RWPE2 (cell line): ENCODE results near the gene SULT1A1.
"Not testable (repeated sequence)": the region's sequence is repeated elsewhere in the genome, so short reads cannot be mapped to it uniquely, and the experiment has no call there.

Experiments
- ATAC-seq: fragments of 200-7000 bp; cut with Tn5 transposase; 3 replicates; pipeline ENCODE4 v1.9.1; 2021; ENCODE audit warnings: low read depth
- DNase-seq: peaks from one replicate; pipeline ENCODE4 v3.0.0-alpha.2; 2020; ENCODE audit warnings: low spot score
- H3K27ac ChIP-seq: fragments of 450-650 bp; 2 replicates; pipeline ENCODE4 v1.5.1; 2017; ENCODE audit warnings: mild to moderate bottlenecking; ENCODE audit not compliant: poor library complexity, severe bottlenecking
- H3K27me3 ChIP-seq: fragments of 250-450 bp; sonication (Bioruptor Pico); 2 replicates; pipeline ENCODE4 v1.5.1; 2021; ENCODE audit warnings: mild to moderate bottlenecking, moderate library complexity; ENCODE audit not compliant: insufficient read depth, poor library complexity, severe bottlenecking
- H3K36me3 ChIP-seq: fragments of 250-450 bp; sonication (Bioruptor Pico); 2 replicates; pipeline ENCODE4 v1.5.1; 2020; ENCODE audit warnings: low read depth, mild to moderate bottlenecking, moderate library complexity
- H3K4me1 ChIP-seq: fragments of 250-450 bp; sonication (Bioruptor Pico); 2 replicates; pipeline ENCODE4 v1.5.1; 2021; ENCODE audit warnings: mild to moderate bottlenecking, moderate library complexity; ENCODE audit not compliant: insufficient read depth, poor library complexity, severe bottlenecking
- H3K4me3 ChIP-seq: fragments of 250-450 bp; sonication (Bioruptor Pico); 2 replicates; pipeline ENCODE4 v1.5.1; 2021; ENCODE audit warnings: mild to moderate bottlenecking, moderate library complexity; ENCODE audit not compliant: severe bottlenecking
- H3K9me3 ChIP-seq: fragments of 250-450 bp; sonication (Bioruptor Pico); 2 replicates; pipeline ENCODE4 v1.5.1; 2021; ENCODE audit warnings: mild to moderate bottlenecking, moderate library complexity; ENCODE audit not compliant: severe bottlenecking
- TF ChIP-seq, protein P1 (sequence below): fragments of 450-650 bp; IDR thresholded peaks from one replicate; pipeline ENCODE4 v1.5.1; 2017; ENCODE audit warnings: mild to moderate bottlenecking, moderate library complexity; ENCODE audit not compliant: poor library complexity, severe bottlenecking

SULT1A1 gene

DNA sequence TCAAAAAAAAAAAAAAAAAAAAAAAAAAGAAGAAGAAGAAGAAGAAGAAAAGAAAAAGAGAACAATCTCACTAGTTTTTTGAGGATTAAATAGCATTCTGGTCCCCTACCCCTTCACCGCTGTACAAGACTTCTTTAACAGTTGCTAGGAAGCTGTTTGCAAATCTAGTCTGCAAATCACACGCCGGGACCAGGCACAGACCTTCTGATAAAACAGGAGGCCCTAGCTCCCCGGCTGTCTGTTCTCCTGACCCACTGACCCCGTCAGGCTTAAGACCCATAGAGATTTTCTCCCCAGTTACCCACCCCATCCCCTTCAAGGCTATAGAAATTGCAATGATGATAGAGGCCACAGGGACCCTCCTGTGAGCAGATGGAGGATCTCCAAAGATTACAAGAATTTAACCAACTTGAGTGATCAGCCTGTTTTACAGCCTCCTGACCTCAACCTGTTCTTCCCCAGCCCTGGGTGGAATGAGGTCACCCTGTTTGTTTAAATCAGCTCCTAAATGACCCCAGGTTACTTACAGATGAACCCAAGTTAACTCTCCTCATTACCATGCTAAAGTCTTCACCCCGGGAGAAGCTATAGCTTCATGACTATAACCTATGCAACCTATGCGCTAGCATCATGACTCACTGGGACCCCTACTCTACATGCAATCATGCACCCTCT lies 11.8 kb upstream of the SULT1A1 start:
- H3K36me3 ChIP-seq, result peaks cover 9% of the 10 kb centered on the region; the same call in 1 of the 2 replicates
- TF ChIP-seq, protein P1, sequence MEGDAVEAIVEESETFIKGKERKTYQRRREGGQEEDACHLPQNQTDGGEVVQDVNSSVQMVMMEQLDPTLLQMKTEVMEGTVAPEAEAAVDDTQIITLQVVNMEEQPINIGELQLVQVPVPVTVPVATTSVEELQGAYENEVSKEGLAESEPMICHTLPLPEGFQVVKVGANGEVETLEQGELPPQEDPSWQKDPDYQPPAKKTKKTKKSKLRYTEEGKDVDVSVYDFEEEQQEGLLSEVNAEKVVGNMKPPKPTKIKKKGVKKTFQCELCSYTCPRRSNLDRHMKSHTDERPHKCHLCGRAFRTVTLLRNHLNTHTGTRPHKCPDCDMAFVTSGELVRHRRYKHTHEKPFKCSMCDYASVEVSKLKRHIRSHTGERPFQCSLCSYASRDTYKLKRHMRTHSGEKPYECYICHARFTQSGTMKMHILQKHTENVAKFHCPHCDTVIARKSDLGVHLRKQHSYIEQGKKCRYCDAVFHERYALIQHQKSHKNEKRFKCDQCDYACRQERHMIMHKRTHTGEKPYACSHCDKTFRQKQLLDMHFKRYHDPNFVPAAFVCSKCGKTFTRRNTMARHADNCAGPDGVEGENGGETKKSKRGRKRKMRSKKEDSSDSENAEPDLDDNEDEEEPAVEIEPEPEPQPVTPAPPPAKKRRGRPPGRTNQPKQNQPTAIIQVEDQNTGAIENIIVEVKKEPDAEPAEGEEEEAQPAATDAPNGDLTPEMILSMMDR, result no peak
- ATAC-seq (no peak), DNase-seq (no peak)
- no peak overlapping the region for H3K4me3 ChIP-seq
- no peaks in the 10 kb centered on the region for H3K9me3 ChIP-seq
- no peak overlapping the region for H3K27ac ChIP-seq
- no peaks in the 10 kb centered on the region for H3K27me3 ChIP-seq
- no peaks in the 10 kb centered on the region for H3K4me1 ChIP-seq

DNA sequence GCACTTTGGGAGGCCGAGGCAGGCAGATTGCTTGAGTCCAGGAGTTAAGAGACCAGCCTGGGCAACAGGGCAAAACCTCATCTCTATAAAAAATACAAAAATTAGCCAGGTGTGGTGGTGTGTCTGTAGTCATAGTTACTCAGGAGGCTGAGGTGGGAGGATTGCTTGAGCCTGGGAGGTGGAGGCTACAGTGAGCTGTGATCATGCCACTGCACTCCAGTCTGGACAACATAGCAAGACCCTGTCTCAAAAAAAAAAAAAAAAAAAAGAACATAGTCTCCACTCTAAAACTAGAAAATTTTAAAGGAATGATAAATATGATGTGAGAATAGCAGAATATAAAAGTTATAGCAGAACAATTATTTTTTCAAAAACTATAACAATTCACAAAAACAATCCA lies 10.5 kb upstream of the SULT1A1 start:
- H3K27ac ChIP-seq, DNase-seq, H3K4me1 ChIP-seq, H3K27me3 ChIP-seq, H3K9me3 ChIP-seq, H3K4me3 ChIP-seq, ATAC-seq: not testable (repeated sequence)
- peaks cover 18% of the 10 kb centered on the region; the same call in 1 of the 2 replicates for H3K36me3 ChIP-seq

DNA sequence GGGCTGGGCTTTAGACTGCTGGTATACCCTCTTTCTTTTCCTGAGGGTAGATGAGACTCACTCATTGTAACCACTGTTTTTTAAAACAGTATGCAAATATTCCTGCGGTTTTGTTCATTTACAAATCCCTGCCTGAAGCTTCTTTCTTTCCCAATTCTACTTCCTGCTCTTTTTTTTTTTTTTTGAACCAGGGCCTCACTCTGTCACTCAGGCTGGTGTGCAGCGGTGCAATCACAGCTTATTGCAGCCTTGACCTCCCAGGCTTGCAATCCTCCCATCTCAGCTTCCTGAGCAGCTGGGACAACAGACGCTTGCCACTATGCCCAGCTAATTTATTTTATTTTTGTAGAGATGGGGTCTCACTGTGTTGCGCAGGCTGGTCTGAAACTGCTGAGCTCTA lies 8.0 kb upstream of the SULT1A1 start:
- Histone ChIP-seq H3K9me3 (no peaks in the 10 kb centered on the region), H3K4me1 (no peaks in the 10 kb centered on the region), H3K27ac (no peak overlapping the region), H3K4me3 (no peak overlapping the region), H3K27me3 (no peaks in the 10 kb centered on the region), H3K36me3 (peaks cover 18% of the 10 kb centered on the region; the same call in 1 of the 2 replicates)
- TF ChIP-seq, protein P1, result no peak
- DNase-seq (no peak), ATAC-seq (no peak)

DNA sequence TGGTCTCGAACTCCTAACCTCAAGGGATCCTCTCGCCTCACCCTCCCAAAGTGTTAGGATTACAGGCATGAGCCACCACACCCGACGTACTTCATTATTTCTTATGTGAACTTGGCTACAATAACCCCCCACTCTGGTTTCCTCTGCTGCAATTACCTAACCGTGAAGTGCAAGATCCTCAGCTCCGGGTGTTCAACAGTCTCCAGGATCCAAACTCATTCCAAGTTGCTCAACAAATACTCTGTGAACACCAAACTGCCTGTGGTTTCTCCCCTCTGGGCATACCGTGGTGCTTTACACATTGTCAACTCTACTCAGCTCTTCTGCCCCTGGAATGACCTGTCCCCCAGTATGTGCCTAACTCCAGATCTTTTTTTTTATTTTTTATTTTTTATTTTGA lies 6.8 kb upstream of the SULT1A1 start:
- Histone ChIP-seq H3K4me1 (no peaks in the 10 kb centered on the region), H3K4me3 (no peak overlapping the region), H3K27ac (no peak overlapping the region)

DNA sequence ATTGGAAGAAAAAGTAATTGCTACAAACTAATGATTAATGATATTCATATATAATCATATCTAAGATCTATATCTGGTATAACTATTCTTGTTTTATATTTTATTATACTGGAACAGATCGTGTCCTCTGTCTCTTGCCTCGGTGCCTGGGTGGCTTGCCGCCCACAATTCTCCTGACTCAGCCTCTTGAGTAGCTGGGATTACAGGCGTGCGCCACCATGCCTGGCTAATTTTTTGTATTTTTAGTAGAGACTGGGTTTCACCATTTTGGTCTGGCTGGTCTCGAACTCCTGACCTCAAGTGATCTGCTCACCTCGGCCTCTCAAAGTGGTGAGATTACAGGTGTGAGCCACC lies 6.4 kb upstream of the SULT1A1 start:
- TF ChIP-seq, protein P1, result peak; percentile 36
- not testable (repeated sequence) for ATAC-seq, H3K27ac ChIP-seq, H3K27me3 ChIP-seq, H3K4me3 ChIP-seq, H3K9me3 ChIP-seq, H3K4me1 ChIP-seq, DNase-seq
- peaks cover 18% of the 10 kb centered on the region; the same call in 1 of the 2 replicates for H3K36me3 ChIP-seq

More for the DNA sequence above, 6.8 kb upstream of the SULT1A1 start:
- Histone ChIP-seq H3K27me3 (no peaks in the 10 kb centered on the region), H3K9me3 (no peaks in the 10 kb centered on the region), H3K36me3 (peaks cover 18% of the 10 kb centered on the region; the same call in 1 of the 2 replicates)
- TF ChIP-seq, protein P1, result no peak
- ATAC-seq, result no peak
- no peak for DNase-seq
